ENCODE results near the gene LRTM2.

GRCh38 chr12:1869145-1869544 lies 48.8 kb downstream of the LRTM2 start:
- TF ChIP-seq RAD21 (IDR thresholded peaks at IDR 0.05; ENCODE audit: low read depth): no peak
- TF ChIP-seq JUND (IDR thresholded peaks at IDR 0.05): no peak
- no peak for TF ChIP-seq POLR2AphosphoS5 (IDR thresholded peaks at IDR 0.05; ENCODE audit: low read depth, low read length)
- no peak for TF ChIP-seq POLR2A (IDR thresholded peaks at IDR 0.05; ENCODE audit: borderline replicate concordance, extremely low read depth, insufficient read depth, insufficient read length)
- TF ChIP-seq, protein P1, sequence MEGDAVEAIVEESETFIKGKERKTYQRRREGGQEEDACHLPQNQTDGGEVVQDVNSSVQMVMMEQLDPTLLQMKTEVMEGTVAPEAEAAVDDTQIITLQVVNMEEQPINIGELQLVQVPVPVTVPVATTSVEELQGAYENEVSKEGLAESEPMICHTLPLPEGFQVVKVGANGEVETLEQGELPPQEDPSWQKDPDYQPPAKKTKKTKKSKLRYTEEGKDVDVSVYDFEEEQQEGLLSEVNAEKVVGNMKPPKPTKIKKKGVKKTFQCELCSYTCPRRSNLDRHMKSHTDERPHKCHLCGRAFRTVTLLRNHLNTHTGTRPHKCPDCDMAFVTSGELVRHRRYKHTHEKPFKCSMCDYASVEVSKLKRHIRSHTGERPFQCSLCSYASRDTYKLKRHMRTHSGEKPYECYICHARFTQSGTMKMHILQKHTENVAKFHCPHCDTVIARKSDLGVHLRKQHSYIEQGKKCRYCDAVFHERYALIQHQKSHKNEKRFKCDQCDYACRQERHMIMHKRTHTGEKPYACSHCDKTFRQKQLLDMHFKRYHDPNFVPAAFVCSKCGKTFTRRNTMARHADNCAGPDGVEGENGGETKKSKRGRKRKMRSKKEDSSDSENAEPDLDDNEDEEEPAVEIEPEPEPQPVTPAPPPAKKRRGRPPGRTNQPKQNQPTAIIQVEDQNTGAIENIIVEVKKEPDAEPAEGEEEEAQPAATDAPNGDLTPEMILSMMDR (IDR thresholded peaks at IDR 0.05 in 2 of 3, conservative IDR thresholded peaks at IDR 0.05 in 1 of 3; ENCODE audit: borderline replicate concordance in 1 of 3, insufficient read depth in 1 of 3, low read depth in 2 of 3, low read length in 2 of 3): no peak
- TF ChIP-seq EZH2 (IDR thresholded peaks at IDR 0.05): no peak
- no peak for TF ChIP-seq REST (IDR thresholded peaks at IDR 0.05; ENCODE audit: low read depth)
- no peak for TF ChIP-seq CEBPB (IDR thresholded peaks at IDR 0.05; ENCODE audit: low read depth)
- TF ChIP-seq EZH2phosphoT487 (IDR thresholded peaks at IDR 0.05; ENCODE audit: borderline replicate concordance): no peak
- no peak for TF ChIP-seq SP1 (IDR thresholded peaks at IDR 0.05; ENCODE audit: low read depth)
